A549 treated with CpdA at 1 μM for 4 hours (cell line): ENCODE results near the gene PGAP1. TPM values are rescaled to one million over a fixed set of nuclear protein-coding genes. Genes with fewer than 3 reads are reported as not detected.

Experiments
- total RNA-seq: library from RNA; stranded (reverse); fragments of 200-300 nt; extraction: Qiagen RNA extraction; gene quantifications from 5 replicates; pipeline ENCODE4 v1.2.3, GENCODE V29; 2022; ENCODE audit warnings: low read depth

PGAP1 gene
- 2.0 to 3.1 TPM (median 2.3 TPM) in 5 replicates for total RNA-seq

GRCh38 chr2:196926562-196927375, at the start of gene PGAP1:
TSS of gene PGAP1 (minus strand) at chr2:196926707. CDS start at chr2:196926616, 91 bp downstream.

GRCh38 chr2:196809260-196809659, 117.2 kb downstream of the PGAP1 start, which contains the start of gene C2orf66:
TSS of gene C2orf66 (minus strand) at chr2:196809355. CDS start at chr2:196809336, 19 bp downstream.

Other genes starting within 250 kb of the PGAP1 start
- gene GTF3C3, start 127.0 kb downstream of the PGAP1 start, total RNA-seq, result 19.8 to 21.9 TPM (median 20.6 TPM) in 5 replicates
- gene C2orf66, start 117.4 kb downstream of the PGAP1 start, total RNA-seq, result 0.08 to 0.15 TPM (median 0.09 TPM) in 4 of 5 replicates, not detected in the other